IPS DF 4.7 (cell line): ENCODE data around the gene TEDC1.

ENCODE experiments used
- DNase-seq: peaks from one replicate; pipeline ENCODE4 v3.0.0-alpha.2; 2013; ENCODE audit warnings: low spot score; ENCODE audit errors: extremely low read depth

The TEDC1 gene

DNA sequence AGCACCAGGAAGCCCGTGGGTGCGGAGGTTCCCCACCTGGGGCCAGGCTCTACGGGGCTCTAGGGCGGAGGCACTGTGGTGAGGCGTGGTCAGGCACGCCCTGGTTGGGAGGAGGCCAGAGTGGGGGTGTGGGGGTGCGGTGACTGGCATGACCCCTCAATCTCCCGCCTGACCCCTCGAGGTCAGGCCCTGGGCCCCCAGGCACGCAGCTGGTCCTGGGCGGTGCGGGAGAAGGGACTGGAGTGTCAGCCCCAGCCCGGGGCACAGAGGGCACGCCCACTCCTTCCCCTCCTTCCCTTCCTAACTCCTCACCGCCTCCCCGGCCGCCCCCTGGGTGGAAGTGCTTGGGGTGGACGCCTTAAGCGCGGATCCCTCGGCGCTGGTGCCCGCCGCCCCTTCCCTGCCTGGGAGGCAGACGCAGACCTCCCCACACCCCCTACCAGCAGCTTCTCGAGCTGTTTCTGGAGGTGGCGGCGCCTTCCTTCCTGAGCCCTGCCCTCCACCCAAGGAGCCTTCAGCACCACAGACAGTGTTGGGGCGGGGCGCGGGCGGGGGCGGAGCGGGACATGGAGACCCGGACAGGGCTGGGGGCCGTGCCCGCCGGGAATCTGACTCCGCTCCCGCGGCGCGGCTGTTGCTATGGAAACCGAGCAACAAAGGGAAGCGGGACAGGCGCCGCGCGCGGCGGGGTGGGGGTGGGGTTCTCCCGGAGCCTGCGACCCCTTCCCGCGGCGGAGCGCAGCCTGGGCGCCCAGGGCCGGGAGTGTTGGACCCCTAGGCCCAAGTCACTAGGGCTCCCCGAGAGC is 17.2 kb upstream of the TEDC1 start:
- DNase-seq, result peak; percentile 60

DNA sequence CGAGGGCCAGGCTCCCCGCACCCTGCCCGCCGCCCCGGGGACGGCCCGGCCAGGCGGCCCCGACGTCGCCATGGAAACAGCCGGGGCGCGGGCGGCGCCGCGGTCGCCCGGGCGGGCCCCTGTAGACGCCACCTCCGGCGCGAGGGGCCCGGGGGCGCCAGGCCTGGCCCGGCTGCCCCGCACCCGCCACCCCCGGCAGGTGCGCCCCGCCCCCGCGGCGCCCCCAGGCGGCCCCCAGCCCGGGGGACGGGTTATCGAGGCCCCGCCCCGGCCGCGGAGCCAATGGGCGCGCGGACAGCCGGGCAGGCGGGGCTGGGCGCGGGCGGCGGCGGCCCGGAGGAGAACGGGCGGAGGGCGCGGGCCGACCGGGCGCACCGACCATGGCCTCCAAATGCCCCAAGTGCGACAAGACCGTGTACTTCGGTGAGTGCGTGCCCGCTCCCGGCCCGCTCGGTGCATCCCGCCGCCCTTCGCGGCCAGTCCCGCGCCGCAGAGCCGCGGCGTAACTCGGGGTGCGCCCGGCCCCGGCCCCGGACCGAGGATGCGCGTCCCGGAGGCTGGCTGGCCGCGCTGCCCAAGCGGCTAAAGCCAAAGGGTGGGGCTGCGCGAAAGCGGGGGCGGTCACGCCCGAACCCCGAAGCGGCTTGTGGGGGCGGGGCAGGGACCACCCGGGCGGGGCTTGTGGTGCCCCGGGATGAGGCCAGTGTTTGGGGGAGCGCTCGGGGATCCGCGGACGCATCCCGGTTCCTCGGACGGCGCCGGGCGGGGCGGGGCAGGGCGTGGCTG is 16.4 kb upstream of the TEDC1 start, which contains the start of gene CRIP2:
Gene CRIP2, plus strand, starts transcription at position 339 of the 786 bp plus-strand sequence. Its CDS starts 42 bp downstream, at position 381.
- no peak for DNase-seq

DNA sequence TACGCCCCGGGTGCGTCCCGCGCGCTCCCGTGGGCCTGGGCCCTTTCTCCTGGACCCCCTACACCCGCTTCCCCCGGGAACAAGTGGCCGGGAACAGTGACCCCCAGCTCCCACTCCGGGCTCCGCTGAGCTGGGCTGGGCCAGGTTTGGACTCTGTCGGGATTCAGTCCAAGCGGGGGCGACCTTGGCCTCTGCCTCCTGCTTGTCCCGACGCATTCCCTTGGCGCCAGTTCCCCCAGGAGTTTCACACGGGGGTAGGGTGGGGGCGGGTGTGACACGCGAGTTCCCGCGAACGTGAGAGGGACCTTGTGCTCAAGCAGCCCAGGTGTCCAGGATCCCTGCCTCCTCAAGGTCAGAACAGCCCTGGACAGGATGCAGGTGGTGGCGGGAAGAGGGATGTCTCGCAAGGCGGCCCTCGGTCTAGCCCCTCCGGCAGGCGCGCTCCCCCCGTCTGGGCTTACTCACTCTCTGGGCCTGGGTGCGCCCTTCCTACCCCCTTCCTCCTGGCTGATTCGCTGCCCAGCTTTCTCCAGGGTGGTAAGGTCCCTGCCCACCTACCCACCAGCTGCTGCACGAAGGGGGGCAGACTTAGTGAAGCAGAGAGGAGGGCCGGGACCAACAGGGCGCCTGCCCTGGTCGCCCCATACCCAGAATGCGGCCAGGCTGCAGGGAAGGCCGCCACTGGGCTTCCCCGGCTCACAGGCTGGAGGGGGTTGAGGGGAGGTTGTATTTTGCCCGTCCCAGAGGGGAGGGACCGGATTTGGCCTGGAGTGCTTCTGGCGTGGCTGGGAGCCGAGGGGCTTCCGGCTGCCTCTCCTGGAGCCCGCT is 15.6 kb upstream of the TEDC1 start:
- DNase-seq, result no peak

DNA sequence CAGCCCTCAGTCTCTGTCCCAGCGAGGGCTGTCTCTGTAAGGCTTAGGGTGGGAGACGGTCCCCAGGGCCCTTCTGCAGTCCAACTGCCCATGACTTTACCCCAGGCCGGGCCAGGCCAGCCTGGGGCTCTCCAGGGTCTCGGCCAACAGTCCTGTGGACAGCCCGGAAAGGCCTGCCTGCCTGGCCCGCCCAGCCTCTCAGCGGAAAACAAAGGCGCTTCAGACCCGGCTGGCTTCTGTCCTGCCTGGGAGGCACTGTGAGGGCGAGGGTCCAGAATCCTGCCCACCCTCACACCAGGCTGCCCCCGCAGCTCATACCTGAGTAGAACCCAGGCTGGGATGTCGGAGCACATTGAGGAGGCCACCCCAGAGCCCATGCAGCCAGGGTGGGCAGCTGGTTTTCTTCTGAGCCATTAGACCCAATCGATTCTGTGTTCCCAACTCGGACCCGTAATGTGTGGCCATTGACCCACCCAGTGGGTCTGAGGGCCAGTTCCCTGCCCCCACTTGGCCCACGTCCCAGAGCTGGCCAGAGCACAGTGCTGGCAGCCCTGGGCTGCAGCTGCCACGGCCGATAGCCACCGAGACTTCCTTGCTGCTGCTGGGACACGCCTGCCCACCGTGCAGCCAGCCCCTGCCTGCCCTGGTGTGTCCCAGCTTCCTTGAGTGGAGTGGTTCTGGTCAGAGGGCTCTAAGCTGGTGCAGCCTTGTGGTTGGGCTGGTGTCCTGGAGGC is 14.8 kb upstream of the TEDC1 start:
- no peak for DNase-seq

DNA sequence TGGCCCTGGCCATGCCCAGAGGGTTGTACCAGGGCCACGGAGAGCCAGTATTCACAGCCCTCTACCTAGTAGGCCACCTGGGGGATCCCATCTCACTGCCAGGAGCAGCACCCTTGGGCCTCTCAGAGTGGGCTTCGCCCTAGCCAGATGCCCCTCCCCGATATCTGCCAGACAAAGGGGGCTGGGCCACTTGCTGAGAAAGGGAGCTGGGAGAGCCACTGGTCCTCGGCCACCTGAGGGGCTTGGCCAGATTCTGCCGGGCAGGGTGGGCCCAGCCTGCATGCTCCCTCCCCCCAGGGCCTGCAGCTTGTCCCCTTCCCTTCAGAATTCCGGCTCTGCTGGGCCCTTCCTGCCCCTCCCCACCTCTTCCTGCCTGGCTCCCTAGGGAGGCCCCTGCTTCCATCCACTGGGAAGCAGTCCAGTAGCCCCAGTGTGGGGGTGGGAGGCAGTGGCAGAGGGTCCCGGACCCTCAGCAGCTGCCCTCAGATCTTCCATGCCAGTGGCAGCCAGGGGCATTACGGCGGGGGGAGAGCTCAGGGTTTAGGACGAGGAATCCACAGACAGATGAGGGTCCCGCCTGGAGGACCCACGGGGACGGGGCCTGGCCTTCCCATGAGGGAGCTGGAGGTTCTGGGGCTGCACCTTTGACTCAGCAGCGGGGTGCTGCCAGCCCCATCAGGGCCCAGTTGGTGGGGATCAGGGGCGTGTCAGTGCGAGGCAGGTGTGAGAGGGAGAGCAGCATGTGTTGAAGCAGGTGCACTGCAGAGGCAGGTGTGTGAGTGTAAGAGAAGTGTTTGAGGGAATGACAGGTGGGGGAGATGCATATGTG is 14.0 kb upstream of the TEDC1 start:
- DNase-seq, result no peak

DNA sequence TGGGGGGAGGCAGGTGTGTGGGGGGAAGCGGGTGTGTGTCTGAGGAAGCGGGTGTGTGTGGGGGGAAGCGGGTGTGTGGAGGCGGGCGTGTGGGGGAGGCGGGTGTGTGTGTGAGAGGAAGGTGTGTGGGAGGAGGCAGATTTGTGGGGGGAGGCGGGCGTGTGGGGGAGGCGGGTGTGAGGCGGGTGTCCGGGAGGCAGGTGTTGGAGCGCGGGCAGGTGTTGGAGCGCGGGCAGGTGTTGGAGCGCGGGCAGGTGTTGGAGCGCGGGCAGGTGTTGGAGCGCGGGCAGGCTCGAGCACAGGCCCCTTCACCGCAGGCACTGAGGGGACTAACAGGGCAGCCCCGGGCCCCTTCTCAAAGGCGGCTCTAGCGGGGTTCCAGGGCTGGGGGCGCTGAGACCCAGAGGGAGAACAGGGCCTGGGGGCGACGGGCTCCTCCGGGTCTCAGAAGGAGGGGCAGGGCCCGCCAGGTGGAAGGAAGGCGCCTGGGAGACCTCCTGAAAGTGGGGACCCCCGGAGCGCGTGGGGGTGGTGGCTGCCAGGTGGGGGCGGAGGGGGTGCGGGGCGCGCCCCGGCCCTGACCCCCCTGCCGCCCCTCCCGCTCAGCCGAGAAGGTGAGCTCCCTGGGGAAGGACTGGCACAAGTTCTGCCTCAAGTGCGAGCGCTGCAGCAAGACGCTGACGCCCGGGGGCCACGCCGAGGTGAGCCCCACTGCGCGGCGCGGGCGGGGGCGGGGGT is 13.2 kb upstream of the TEDC1 start:
- DNase-seq, result no peak

DNA sequence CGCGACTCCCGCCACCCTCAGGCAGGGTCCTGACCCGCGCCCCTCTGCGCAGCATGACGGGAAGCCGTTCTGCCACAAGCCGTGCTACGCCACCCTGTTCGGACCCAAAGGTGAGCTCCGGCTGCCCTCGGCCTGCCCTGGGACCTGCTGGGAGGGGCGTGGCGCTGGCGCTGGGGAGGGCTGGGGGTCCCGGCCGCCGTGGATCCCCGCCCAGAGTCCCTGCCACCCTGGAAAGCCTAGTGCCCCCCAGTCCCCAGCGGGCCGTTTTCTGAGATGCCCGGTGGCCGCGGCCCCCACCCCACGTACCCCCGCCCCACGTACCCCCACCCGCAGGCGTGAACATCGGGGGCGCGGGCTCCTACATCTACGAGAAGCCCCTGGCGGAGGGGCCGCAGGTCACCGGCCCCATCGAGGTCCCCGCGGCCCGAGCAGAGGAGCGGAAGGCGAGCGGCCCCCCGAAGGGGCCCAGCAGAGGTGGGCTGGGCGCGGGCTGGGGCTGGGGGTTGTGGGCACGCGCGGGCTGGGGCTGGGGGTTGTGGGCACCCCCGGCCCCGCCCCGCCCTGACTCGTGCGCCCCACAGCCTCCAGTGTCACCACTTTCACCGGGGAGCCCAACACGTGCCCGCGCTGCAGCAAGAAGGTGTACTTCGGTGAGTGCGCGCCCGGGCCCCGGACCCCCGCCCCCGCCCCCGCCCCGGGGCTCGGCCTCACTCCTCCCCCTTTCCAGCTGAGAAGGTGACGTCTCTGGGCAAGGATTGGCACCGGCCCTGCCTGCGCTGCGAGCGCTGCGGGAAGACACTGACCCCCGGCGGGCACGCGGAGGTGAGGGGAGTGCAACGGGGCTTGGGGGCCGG is 12.4 kb upstream of the TEDC1 start:
- DNase-seq, result no peak

DNA sequence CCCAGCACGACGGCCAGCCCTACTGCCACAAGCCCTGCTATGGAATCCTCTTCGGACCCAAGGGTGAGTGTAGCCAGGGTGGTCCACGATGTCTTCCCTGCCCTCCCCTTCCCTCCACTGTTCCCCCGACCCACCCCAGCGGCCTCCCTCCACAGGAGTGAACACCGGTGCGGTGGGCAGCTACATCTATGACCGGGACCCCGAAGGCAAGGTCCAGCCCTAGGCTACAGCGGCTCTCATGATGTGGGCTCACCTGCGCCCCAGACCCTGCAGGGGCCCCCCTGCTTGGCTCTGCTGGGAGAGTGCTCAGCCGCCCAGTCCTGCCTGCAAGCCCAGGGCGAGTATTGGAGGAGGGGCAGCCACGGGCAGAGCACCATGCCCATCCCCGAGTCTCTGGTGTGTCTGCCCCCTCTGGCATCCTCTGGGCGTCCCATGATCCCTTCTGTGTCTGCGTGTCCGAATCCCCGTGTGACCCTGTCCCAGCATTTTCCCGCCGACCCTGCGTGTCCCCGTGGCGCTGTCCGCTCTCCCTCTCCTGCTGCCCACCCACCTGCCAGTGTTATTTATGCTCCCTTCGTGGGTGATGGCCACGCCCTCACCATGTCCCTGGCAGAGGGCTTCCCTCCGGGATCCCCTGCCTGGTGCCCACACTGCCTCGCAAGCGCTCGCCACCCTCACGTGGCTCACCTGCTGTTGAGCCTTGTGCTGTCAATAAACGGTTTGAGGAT is 11.5 kb upstream of the TEDC1 start:
- no peak for DNase-seq

DNA sequence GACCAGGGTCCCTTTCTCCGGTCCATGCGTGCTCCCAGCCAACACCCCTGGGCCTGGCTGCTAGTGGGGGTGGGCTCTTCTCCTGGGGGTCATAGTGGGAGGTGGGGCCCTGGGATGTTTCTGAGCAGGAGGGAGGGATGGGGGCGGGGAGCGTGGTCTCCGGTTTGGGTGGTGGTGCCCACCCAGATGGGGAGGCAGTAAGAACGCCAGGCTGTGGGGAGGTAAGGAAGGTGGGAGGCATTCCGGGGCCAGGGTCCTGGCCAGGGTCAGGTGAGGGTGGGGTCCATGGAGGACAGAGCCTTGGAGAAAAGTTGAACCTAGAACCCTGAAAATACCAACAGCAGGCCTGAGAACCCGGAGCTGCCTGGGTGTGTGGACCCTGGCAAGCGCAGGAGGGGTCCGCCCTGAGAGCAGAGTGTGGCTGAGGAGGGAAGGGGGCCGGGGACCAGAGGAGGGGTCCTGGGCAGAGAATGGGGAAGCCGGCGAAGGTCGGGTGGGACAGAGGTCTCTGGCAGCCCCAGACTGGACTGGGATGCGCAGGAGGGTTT is 10.8 kb upstream of the TEDC1 start:
- DNase-seq, result no peak

DNA sequence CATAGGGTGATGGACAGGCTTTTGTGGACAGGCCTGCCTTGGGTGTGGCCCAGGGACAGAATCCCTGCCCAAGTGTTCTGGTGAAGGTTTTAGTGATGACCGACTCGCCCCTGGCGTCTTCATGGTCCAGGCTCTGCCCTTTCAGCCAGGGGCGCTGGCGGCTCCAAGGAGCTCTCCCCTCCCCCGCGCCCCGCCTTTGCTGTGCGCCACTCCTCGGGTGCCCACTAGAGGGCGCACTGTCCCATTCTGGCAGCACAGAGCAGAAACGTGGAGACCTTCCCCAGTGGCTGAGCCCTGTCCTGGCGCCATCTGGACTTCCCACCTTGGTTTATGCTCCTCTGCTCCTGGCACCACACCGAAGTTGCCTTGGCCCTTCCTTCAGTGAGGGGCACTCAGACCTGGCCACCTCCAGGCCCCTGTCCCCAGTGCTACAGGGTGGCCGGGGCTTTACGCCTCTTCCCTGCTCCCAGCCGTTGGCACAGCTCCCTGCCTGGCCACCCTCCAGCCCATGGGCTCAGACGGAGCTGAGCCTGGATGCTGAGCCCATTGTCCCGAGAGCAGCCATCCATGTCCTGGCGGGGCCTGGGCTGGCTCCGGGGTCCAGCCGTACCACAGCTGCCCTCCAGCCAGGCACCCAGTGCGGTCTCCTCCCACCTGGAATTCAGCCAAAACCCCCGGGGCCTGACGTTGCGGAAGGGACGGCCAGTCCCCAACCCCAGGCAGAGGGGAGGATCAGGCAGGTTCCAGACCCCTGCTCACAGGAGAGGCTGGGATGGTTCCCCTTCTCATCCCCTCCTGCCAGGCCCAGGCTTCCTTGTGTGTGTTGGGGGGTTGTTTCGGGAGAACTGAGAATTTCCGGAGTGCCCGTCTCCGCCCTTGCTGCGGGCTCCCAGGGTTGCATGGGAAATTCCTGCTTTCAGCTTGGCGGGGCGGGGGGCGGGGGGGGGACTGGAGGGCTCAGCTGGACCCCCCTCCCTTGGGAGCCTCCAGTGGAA is 9.9 kb upstream of the TEDC1 start:
- peak; percentile 53 for DNase-seq

DNA sequence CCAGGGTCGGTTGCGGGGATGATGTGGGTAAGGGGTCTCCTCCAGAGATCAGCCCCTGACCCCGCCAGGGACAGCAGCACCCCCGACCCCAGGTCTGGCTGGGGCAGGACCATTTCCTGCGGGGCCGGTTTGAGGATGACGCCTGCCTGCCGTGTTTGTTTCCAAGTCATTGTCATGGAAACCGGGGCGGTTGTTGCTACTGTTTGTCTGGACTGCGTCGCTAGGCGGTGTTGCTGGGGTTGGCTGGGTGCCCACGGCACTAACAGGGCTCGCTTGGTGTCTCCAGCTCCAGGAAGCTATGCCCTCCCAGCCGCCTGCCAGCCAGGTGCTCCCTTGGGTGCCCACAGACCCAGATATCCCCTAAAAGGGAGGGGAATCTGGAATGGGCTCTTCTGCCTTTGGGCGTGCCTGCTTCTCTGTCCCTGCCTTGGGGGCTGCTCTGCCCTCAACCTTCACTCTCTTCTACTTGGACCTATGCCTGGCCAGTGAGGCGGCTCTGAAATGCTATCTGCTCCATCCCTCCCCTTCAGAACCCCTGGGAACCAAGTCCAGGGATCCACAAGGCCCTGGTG is 9.1 kb upstream of the TEDC1 start:
- peak; percentile 41 for DNase-seq

DNA sequence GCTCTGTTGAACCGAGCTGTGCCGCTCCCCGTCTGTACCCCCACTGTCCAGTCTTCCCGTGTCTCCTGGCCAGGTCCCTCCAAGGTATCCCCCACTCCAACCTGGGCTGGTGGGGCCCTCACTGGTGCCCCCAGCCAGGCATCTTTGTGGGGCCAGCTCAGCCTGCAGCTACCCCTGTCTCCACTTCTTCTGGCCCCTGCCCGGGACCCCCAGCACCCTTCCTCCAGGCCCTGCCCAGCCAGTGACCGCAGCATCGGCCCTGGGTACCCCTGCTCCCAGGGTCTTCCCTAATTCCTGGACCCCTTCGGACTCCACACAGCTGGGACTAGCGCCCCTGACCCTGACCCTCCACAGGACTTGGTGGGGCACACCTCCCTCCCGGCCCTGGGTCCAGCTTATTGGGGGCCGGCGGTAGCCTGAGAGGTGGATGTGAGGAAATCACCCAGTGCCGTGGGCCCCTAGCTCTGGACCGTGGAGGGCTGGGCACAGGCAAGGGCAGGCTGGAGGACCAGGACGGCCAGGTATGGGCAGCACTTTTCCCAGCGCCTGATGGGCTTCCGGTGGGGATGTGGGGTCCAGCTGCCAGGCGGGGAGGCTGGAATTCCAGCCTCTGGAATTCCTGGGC is 8.4 kb upstream of the TEDC1 start:
- no peak for DNase-seq

DNA sequence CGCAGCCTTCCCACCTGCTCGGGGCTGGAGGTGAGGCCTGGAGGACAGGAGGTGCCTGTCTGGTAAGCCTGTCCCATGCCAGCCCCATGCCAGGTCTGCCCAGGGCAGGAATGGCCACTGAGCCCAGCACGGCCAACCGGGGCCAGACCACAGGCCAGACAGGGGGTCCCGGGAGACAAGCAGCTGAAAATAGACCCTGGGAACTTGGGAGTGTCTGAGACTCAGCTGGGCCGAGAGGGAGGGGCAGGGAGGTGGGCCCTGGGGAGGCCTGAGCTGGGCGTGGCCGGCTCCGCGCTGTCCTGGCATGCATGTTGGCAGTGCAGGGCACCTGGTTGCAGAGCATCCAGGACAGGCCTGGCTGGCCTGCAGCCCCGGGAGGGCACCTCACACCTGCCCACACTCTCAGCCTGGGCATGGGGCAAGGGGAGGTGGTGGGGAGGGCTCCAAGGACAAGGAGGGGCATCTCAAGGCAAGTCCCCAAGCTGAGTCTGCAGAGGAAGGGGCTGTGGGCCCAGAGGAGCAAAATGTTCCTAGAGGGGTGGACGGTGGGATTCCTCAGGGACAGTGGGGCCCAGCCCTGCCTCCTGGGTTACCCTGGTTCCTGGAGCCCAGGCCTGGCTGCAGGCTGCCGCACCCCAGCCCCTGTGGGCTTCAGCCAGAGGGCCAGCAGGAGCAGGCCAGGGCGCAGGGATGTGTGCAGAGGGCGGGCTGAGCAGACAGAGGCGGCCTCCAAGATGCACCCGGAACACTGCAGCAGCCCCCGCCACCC is 7.6 kb upstream of the TEDC1 start:
- no peak for DNase-seq

DNA sequence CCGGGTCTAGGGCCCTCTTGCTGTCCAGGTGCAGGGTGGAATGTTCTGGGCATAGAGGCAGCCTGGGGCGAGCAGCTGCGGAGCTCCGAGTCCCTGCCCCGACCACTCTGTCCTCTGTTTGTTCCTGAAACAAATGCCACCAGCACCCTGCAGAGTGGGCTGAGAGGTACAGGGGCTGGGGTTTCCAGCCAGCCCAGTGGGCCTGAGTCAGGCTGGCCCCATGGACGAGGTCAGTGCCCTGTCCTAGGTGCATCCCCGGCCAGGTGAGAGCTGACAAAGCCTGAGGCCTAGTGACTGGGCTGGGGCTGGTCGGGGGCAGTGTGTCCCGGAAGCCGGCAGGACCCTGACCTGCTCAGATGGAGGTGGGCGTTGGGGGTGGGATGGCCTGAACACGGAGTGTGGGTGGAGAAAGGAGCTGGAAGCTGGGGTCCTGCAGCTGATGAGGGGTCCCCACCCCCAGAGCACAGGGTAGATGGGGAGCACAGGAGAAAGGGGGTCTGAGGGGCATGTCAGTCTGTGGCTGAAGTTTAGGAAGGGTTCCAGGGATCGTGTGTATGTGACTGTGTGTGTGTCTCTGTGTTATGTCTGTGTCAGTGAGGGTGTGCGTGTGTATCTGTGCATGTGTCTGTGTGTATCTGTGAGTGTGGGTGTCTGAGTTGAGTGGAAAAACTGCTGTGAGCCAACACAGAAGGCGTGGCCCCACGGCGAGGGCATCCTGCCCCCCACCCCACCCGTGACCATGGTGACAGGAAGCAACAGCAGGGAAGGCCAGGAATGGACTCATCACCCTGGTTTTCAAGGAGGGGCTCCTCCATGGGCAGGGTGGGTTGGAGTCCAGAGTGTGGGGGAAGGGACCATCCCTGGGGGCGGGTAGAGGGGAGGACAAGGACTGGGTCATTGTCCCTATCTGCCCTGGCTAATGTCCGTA is 6.7 kb upstream of the TEDC1 start:
- no peak for DNase-seq
